Measurements from ENCODE around the gene TRAPPC8.

- TF ChIP-seq CTCF (conservative IDR thresholded peaks at IDR 0.05; ENCODE audit: low read length): no peak
- no peak for TF ChIP-seq EZH2phosphoT487 (IDR thresholded peaks at IDR 0.05; ENCODE audit: borderline replicate concordance)
These were observed 7.7 kb upstream of the TRAPPC8 start for GRCh38 chr18:31950583-31950982.
